Endodermal cell (in vitro differentiated cells): ENCODE data around the gene MAP3K5. TPM values are rescaled to one million over a fixed set of nuclear protein-coding genes. Genes with fewer than 3 reads are reported as not detected.

Experiments used
- DNase-seq: peaks from one replicate; pipeline ENCODE4 v3.0.0-alpha.2; 2017
- H3K27ac ChIP-seq: 2 replicates; pipeline ENCODE4 v1.5.1; 2013; ENCODE audit warnings: mild to moderate bottlenecking, low read depth, low read length, moderate library complexity
- H3K27me3 ChIP-seq: 2 replicates; pipeline ENCODE4 v1.6.1; 2013; ENCODE audit warnings: mild to moderate bottlenecking, low read length, moderate library complexity; ENCODE audit not compliant: insufficient read depth, control insufficient read depth, poor library complexity, severe bottlenecking
- H3K36me3 ChIP-seq: 2 replicates; pipeline ENCODE4 v1.7.0; 2013; ENCODE audit warnings: mild to moderate bottlenecking, low read length, moderate library complexity; ENCODE audit not compliant: control insufficient read depth, insufficient read depth
- H3K4me1 ChIP-seq: one replicate; pipeline ENCODE4 v1.7.0; 2013; ENCODE audit warnings: low read length; ENCODE audit not compliant: control insufficient read depth, insufficient read depth
- H3K4me3 ChIP-seq: 2 replicates; pipeline ENCODE4 v1.5.1; 2013; ENCODE audit warnings: mild to moderate bottlenecking, low read length, moderate library complexity
- H3K9ac ChIP-seq: 2 replicates; pipeline ENCODE4 v1.6.1; 2013; ENCODE audit warnings: mild to moderate bottlenecking, low read length, moderate library complexity; ENCODE audit not compliant: poor library complexity, severe bottlenecking; ENCODE audit errors: extremely low read depth
- H3K9me3 ChIP-seq: 2 replicates; pipeline ENCODE4 v1.6.1; 2013; ENCODE audit warnings: mild to moderate bottlenecking, low read length, moderate library complexity; ENCODE audit not compliant: control insufficient read depth
- H3K27ac Mint-ChIP-seq: 2 replicates; pipeline ENCODE4 v1.8.0; 2020; ENCODE audit warnings: mixed read lengths
- H3K27me3 Mint-ChIP-seq: 2 replicates; pipeline ENCODE4 v1.8.0; 2021; ENCODE audit warnings: mild to moderate bottlenecking, mixed read lengths; ENCODE audit not compliant: insufficient read depth
- H3K36me3 Mint-ChIP-seq: 2 replicates; pipeline ENCODE4 v1.8.0; 2020; ENCODE audit warnings: low read depth, mixed read lengths
- H3K4me1 Mint-ChIP-seq: 2 replicates; pipeline ENCODE4 v1.8.0; 2020; ENCODE audit warnings: mixed read lengths
- H3K4me3 Mint-ChIP-seq: 2 replicates; pipeline ENCODE4 v1.8.0; 2020; ENCODE audit warnings: mild to moderate bottlenecking, moderate library complexity, mixed read lengths
- H3K9me3 Mint-ChIP-seq: 2 replicates; pipeline ENCODE4 v1.8.0; 2020; ENCODE audit warnings: mild to moderate bottlenecking, mixed read lengths
- CTCF ChIP-seq: fragments of 200-600 bp; sonication (generic); conservative IDR thresholded peaks from 2 replicates; pipeline ENCODE4 v1.5.0; 2021; ENCODE audit warnings: antibody characterized with exemption, mild to moderate bottlenecking
- WGBS, 2 experiments: methylation state at CpG; one replicate each; pipeline versions ENCODE4 v1.1.5 to v1.1.7; 2013; ENCODE audit warnings: missing lambda C conversion rate in 2 of 2, mixed read lengths in 1 of 2; ENCODE audit not compliant: insufficient coverage in 1 of 2, insufficient read length in 1 of 2; 5-methylcytosine and 5-hydroxymethylcytosine counted together
- total RNA-seq, 2 donors: library from RNA; stranded (reverse); fragmentation: NEBNext Ultra II Directional in 1 of 2; extraction: Animal tissue kit (Norgen Biotek cat#: 25700) in 1 of 2; gene quantifications; 2 replicates in 1 of 2; 3 replicates in 1 of 2; pipeline ENCODE4 v1.2.1, GENCODE V29; 2021

Gene MAP3K5
- total RNA-seq, 2 donors from 2014 or later, result 1.6 to 3.4 TPM

GRCh38 chr6:136777651-136778050 is 14.6 kb downstream of the MAP3K5 start:
- no peak for TF ChIP-seq CTCF
- Mint-ChIP-seq H3K27me3 (no peaks in the 10 kb centered on the region), H3K9me3 (no peaks in the 10 kb centered on the region), H3K4me3 (no peak overlapping the region), H3K4me1 (peaks cover 5% of the 10 kb centered on the region), H3K27ac (no peak overlapping the region), H3K36me3 (no peaks in the 10 kb centered on the region)
- H3K4me1 ChIP-seq, result no peaks in the 10 kb centered on the region
- WGBS, 2 experiments, result 96 to 100% methylated on average over 1 to 2 of the region's 3 CpGs
- no peak for DNase-seq
- no peaks in the 10 kb centered on the region for H3K27me3 ChIP-seq
- no peaks in the 10 kb centered on the region for H3K9me3 ChIP-seq
- H3K4me3 ChIP-seq, result no peak overlapping the region
- H3K9ac ChIP-seq, result no peak overlapping the region
- no peak overlapping the region for H3K27ac ChIP-seq
- no peaks in the 10 kb centered on the region for H3K36me3 ChIP-seq

GRCh38 chr6:136775548-136775947 is 16.7 kb downstream of the MAP3K5 start:
- no peak for TF ChIP-seq CTCF

GRCh38 chr6:136775081-136775480 is 17.2 kb downstream of the MAP3K5 start:
- Histone ChIP-seq H3K4me3 (no peak overlapping the region), H3K27ac (no peak overlapping the region), H3K27me3 (no peaks in the 10 kb centered on the region), H3K9ac (no peak overlapping the region), H3K36me3 (no peaks in the 10 kb centered on the region), H3K4me1 (no peaks in the 10 kb centered on the region), H3K9me3 (no peaks in the 10 kb centered on the region)
- Mint-ChIP-seq H3K9me3 (no peaks in the 10 kb centered on the region), H3K27ac (no peak overlapping the region), H3K27me3 (no peaks in the 10 kb centered on the region), H3K4me1 (peaks cover 5% of the 10 kb centered on the region), H3K4me3 (no peak overlapping the region), H3K36me3 (no peaks in the 10 kb centered on the region)
- TF ChIP-seq CTCF, result no peak
- no peak for DNase-seq
- WGBS, 2 experiments, result 94 to 100% methylated on average over 2 to 3 of the region's 3 CpGs

More at GRCh38 chr6:136775548-136775947, 16.7 kb downstream of the MAP3K5 start:
- Histone ChIP-seq H3K27ac (no peak overlapping the region), H3K9me3 (no peaks in the 10 kb centered on the region), H3K4me3 (no peak overlapping the region), H3K36me3 (no peaks in the 10 kb centered on the region), H3K27me3 (no peaks in the 10 kb centered on the region), H3K9ac (no peak overlapping the region), H3K4me1 (no peaks in the 10 kb centered on the region)
- no peaks in the 10 kb centered on the region for H3K36me3 Mint-ChIP-seq
- no peaks in the 10 kb centered on the region for H3K27me3 Mint-ChIP-seq
- H3K27ac Mint-ChIP-seq, result no peak overlapping the region
- H3K4me3 Mint-ChIP-seq, result no peak overlapping the region
- 95 to 100% methylated on average over 2 of the region's 2 CpGs for WGBS, 2 experiments
- DNase-seq, result no peak
- H3K9me3 Mint-ChIP-seq, result no peaks in the 10 kb centered on the region
- H3K4me1 Mint-ChIP-seq, result peaks cover 5% of the 10 kb centered on the region
